Umbilical cord (tissue), 2 donors: ENCODE measurements around the gene OSBPL9. TPM values are rescaled to one million over a fixed set of nuclear protein-coding genes. Genes with fewer than 3 reads are reported as not detected.
"Not testable (repeated sequence)": the region's sequence is repeated elsewhere in the genome, so short reads cannot be mapped to it uniquely, and the experiment has no call there.

Experiments
- DNase-seq: peaks from one replicate; pipeline ENCODE4 v3.0.0-alpha.2; 2015; ENCODE audit warnings: low spot score
- total RNA-seq: library from RNA; depleted of rRNA; stranded (reverse); fragments of >200 nt; gene quantifications from one replicate; pipeline ENCODE4 v1.2.3, GENCODE V29; 2014; ENCODE audit warnings: low replicate concordance; ENCODE audit not compliant: insufficient read depth

OSBPL9 gene
- total RNA-seq, 1 donor from 2014 or later = 110 TPM

GRCh38 chr1:51610104-51610503 lies 6.8 kb upstream of the OSBPL9 start:
- DNase-seq = not testable (repeated sequence)

- DNase-seq = no peak
These were observed 6.3 kb upstream of the OSBPL9 start for GRCh38 chr1:51610637-51611036.

DNA sequence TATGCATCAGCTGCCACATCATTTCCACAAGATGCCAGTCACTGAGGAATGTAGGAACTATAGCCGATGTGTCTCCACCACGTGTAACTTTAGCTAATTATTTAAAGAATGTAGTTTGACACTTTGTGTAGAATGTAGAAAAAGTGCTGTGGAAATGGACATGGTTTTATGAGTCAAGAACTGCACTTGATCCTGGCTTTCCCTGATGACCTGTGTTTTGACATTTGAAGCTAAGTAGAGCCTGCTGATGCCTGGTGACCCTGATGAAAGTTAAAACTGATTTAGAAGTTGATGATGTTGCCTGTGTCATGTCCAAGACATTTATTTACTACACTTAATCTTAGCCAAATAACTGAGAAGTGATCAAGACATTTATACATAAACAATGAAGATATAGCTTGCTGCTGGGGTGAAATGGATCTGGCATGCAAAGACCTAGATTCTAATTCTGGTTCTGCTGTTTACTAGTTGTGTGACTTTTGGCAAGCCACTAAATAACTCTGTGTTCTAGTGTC lies 4.4 kb upstream of the OSBPL9 start:
- DNase-seq = no peak

GRCh38 chr1:51615780-51616291 lies 1.1 kb upstream of the OSBPL9 start:
- no peak for DNase-seq

DNA sequence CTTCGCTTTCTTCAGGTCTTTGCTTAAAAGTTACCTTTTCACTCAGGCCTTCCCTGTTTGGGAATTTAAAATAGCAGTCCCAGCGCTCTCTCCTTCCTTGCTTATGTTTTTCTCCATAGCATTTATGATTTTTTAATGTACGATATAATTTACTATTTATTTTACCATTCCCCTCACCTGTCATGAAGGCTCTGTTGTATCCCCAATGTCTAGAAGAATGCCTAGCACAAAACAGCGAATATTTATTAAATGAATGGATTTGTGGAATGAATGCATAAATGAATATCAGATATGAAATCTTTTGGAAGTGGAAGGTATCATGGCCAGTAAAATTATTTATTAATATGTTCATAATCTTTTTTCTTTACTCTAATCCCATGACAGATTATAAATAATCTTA lies 402 bp upstream of the OSBPL9 start:
- no peak for DNase-seq

DNA sequence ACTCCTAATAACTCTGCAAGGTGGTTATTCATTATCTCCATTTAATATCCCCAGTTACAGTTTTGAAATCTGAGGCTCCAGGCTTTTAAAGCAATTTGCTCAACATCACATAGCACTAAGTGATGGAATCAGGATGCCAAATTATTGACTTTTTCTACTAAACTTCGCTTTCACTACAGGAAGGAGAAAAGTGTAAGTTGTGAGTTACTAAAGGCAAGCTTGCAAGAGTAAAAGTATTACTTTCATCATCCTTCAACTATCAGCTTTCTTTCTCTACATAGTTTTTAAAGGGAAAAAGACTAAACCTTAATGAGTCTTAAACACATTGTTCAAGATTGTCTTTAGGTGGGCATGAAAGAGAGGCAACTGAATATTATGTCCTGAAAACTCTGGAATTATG lies 1.8 kb downstream of the OSBPL9 start:
- no peak for DNase-seq

- DNase-seq = no peak
These were observed 3.6 kb downstream of the OSBPL9 start for GRCh38 chr1:51620470-51620869.

- DNase-seq = no peak
These were observed 4.3 kb downstream of the OSBPL9 start for GRCh38 chr1:51621161-51621560.

DNA sequence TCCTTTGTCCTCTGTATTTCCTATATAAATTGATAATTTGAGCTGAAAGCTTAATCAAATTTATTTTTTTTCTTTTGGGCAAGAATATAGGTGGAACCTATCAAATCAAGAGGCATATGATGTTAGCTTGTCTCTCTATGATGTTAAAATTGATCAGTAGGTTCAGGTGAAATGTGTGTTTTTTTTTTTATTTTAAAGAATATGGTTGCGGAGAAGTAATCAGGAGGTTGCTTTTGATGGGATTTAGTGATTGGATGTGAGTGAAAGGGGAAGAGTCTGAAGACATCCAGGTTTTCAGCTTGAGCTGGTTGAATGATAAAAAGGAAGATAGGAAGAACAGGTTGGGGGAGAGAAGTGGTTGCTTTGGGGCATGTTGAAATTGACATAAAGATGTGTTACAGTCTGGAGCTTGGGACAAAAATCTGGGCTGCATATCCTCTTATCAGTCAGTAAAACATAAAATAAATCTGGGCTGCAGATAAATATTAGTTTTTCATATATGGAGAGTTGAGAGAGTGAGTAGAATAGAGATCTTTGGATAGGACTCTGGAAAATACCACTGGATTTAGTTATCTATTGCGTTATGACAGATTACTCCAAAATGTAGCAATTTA lies 5.1 kb downstream of the OSBPL9 start:
- peak; percentile 34 for DNase-seq

- DNase-seq = peak; percentile 54
These were observed 5.6 kb downstream of the OSBPL9 start for GRCh38 chr1:51622455-51622913.

- no peak for DNase-seq
These were observed 6.1 kb downstream of the OSBPL9 start for GRCh38 chr1:51623025-51623424.

- DNase-seq = no peak
These were observed 6.6 kb downstream of the OSBPL9 start for GRCh38 chr1:51623450-51623849.

DNA sequence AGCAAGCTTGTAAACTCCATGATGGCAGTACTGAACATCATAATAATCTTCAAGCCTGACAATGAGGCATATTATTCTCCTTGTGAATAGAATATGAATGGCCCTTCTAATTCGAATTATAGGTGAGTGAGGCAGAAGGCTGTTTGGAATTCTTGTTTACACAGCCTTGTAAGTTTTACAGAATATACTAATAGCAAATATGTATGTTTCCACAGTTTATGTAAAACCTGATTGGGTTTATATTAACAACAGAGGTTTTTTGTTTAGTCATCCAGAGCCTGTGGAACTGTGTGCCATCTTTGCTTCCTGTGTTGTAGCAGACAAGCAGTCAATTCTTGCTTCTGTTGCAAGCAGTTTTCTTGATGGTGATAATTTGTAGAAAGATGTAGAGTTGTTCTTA lies 8.0 kb downstream of the OSBPL9 start:
- DNase-seq = no peak

- peak; percentile 32 for DNase-seq
These were observed 10.8 kb downstream of the OSBPL9 start for GRCh38 chr1:51627672-51628071.

- DNase-seq = peak; percentile 19
These were observed 12.1 kb downstream of the OSBPL9 start for GRCh38 chr1:51628715-51629590.

DNA sequence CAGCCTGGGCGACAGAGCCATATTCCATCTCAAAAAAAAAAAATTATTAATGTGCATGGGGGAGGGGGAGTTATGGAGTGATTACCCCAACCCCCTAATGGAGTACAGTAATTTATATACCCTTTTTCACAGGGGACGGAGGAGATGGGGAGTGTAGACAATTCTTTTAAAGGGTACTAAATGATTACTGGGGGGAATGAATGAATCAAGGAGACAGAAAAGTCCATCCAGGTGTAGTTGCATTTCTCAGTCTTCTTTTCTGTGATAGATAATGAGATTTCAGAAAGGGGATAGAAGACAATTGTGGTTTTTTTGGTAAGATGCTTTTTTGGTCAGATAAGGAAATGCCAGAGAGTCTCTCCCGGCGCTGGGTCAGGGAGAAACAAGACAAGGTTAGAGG lies 13.0 kb downstream of the OSBPL9 start:
- no peak for DNase-seq

DNA sequence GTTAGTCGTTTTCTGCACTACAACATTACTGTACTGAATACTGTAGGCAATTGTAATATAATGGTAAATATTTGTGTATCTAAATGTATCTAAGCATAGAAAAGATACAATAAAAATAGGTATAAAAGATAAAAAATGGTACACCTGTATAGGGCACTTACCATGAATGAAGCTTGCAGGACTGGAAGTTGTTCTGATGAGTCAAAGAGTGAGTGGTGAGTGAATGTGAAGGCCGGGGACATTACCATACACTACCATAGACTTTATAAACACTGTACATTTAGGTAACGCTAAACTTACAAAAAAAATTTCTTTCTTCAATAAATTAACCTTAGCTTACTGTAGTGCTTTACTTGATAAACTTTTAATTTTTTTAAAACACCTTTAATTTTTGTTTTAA lies 13.5 kb downstream of the OSBPL9 start:
- DNase-seq = no peak

DNA sequence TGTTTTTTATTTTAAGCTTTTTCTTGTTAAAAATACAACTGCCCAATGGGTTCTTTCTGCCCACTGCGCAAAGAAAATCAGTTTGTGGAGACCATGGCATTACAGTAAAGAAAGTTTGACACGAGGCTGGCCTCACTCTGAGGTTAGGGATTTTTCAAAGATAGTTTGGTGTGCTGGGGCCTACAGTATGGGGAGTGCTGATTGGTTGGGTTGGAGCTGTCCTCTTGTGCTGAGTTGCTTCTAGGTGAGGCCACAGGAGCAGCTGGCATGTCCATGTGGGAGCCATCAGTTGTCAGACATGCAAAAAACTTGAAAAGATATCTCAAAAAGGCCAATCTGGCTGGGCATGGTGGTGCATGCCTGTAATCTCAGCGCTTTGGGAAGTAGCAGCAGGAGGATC lies 14.0 kb downstream of the OSBPL9 start:
- DNase-seq = no peak

DNA sequence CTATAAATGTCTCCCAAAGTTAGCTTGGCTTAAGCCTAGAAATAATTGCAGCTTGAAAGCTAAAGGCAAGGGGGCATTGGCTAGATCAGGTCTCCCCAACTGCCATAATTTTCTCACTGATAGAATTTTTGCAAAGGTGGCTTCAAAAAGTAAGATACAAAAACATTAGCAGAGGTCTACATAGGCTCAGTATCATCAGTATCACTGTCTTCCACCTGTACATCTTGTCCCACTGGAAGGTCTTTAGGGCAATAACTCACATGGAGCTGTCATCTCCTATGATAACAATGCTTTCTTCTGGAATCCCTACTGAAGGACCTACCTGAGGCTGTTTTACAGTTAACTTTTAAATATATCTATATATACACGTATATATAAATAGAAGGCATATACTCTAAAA lies 14.9 kb downstream of the OSBPL9 start:
- no peak for DNase-seq

DNA sequence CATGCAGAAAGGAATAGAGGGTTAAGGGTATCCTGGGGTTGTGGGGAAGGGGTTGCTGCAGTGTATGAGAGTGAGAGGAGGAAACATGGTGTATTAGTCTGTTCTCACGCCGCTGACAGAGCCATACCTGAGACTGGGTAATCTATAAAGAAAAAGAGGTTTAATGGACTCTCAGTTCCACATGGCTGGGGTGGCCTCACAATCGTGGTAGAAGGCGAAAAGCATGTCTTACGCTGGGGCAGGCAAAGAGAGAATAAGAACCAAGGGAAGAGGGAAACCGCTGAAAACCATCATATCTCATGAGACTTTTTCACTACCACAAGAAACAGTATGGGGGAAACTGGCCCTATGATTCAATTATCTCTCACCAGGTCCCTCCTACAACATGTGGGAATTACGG lies 17.7 kb downstream of the OSBPL9 start:
- DNase-seq = no peak

DNA sequence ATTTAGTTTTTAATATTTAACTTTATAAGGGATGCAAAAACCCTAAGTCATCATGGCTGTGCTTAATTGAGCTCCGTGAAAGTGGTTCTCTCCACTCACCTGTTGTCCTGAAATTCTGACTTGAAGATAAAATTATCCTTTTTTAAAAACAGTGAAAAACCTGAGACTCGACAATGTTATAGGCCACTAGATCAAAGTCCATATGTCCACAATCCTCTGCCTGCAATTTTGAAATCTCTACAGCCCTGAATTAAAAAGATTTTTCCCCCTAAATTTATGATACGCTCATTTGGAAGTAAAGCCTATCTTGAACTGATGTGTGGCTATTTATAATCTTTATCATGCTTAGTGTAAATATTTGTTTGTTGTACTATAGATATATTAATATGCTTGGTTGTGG lies 18.7 kb downstream of the OSBPL9 start:
- no peak for DNase-seq

DNA sequence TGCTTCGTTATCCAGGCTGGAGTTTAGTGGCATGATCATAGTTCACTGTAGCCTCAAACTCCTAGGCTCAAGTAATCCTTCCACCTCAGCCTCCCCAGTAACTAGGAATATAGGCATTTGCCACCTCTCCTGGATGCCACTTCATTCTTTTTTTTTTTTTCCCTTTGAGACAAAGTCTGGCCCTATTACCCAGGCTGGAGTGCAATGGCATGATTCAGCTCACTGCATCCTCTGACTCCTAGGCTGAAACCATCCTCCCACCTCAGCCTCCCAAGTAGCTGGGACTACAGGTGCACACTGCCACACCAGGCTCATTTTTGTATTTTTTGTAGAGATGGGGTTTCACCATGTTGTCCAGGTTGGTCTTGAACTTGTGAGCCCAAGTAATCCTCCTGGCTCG lies 19.3 kb downstream of the OSBPL9 start:
- no peak for DNase-seq
